OCI-LY7 (cell line): Measurements from ENCODE around the gene MAP7D1. TPM values are rescaled to one million over a fixed set of nuclear protein-coding genes. Genes with fewer than 3 reads are reported as not detected.

Experiments used
- BruUV-seq: library from RNA; stranded (reverse); fragments of 400-500 nt; replicated peaks from 2 replicates; lab custom pipeline; 2021; lab: Mats Ljungman, UMichigan
- CTCF ChIA-PET: fragments of 300-600 bp; sonication (Branson Sonifier 250); formaldehyde crosslinking; loops from one replicate; lab custom pipeline; 2022; ENCODE audit warnings: antibody characterized with exemption; ENCODE audit not compliant: unreplicated experiment; lab: Charles Lee
- POLR2A ChIA-PET: fragments of 300-600 bp; sonication (Branson Sonifier 250); formaldehyde crosslinking; loops from one replicate; lab custom pipeline; 2022; ENCODE audit warnings: antibody characterized with exemption; lab: Charles Lee
- DNase-seq: peaks from one replicate; pipeline ENCODE4 v3.0.0-alpha.2; 2015; ENCODE audit warnings: low spot score
- H2AFZ ChIP-seq: fragments of 200-600 bp; sonication (generic), shearing (Covaris generic); 2 replicates; pipeline ENCODE4 v1.6.1; 2014; ENCODE audit warnings: mild to moderate bottlenecking, antibody characterized with exemption, low read length, moderate library complexity
- H3K27ac ChIP-seq: fragments of 200-600 bp; sonication (generic); 2 replicates; pipeline ENCODE4 v1.5.1; 2014; ENCODE audit warnings: mixed run types, low read depth, mild to moderate bottlenecking, moderate library complexity, low read length, inconsistent platforms; ENCODE audit not compliant: poor library complexity, severe bottlenecking
- H3K36me3 ChIP-seq: fragments of 200-600 bp; sonication (generic); 2 replicates; pipeline ENCODE4 v1.6.1; 2014; ENCODE audit warnings: mild to moderate bottlenecking, antibody characterized with exemption, low read length, moderate library complexity, mixed read lengths; ENCODE audit not compliant: insufficient read depth
- H3K4me1 ChIP-seq: fragments of 200-600 bp; sonication (generic); 2 replicates; pipeline ENCODE4 v1.5.1; 2014; ENCODE audit warnings: mild to moderate bottlenecking, low read length; ENCODE audit not compliant: insufficient read depth, poor library complexity, severe bottlenecking
- H3K4me2 ChIP-seq: fragments of 200-600 bp; sonication (generic); 2 replicates; pipeline ENCODE4 v1.6.1; 2014; ENCODE audit warnings: mild to moderate bottlenecking, low read length
- H3K4me3 ChIP-seq: fragments of 200-600 bp; sonication (generic); 2 replicates; pipeline ENCODE4 v1.5.1; 2014; ENCODE audit warnings: mild to moderate bottlenecking, low read depth, low read length; ENCODE audit not compliant: poor library complexity, severe bottlenecking
- H3K79me2 ChIP-seq: fragments of 200-600 bp; sonication (generic); 2 replicates; pipeline ENCODE4 v1.6.1; 2016; ENCODE audit warnings: low read depth, mild to moderate bottlenecking, low read length, moderate library complexity, mixed read lengths; ENCODE audit not compliant: insufficient read depth
- H3K9me2 ChIP-seq: fragments of 200-600 bp; sonication (generic); 2 replicates; pipeline ENCODE4 v1.6.1; 2016; ENCODE audit warnings: mild to moderate bottlenecking, low read length, mixed read lengths; ENCODE audit not compliant: insufficient read depth
- H3K9me3 ChIP-seq: fragments of 200-600 bp; sonication (generic); 2 replicates; pipeline ENCODE4 v1.6.1; 2014; ENCODE audit warnings: mild to moderate bottlenecking, mixed run types, low read length, mixed read lengths
- H4K20me1 ChIP-seq: fragments of 200-600 bp; sonication (generic); 2 replicates; pipeline ENCODE4 v1.6.1; 2014; ENCODE audit warnings: mild to moderate bottlenecking, antibody characterized with exemption, low read length, moderate library complexity, mixed read lengths; ENCODE audit not compliant: insufficient read depth
- EZH2phosphoT487 ChIP-seq: fragments of 200-600 bp; sonication (generic); IDR thresholded peaks from 2 replicates; pipeline ENCODE4 v1.6.1; 2018; ENCODE audit warnings: low read depth, borderline replicate concordance, mild to moderate bottlenecking, mixed run types, antibody characterized with exemption, low read length, moderate library complexity, mixed read lengths
- intact Hi-C: fragments of 100-400 bp; cut with micrococcal nuclease; formaldehyde crosslinking; loops from one replicate; pipeline ENCODE4 v1.10.0; 2022; ENCODE audit not compliant: unreplicated experiment
- total RNA-seq, 2 experiments: library from RNA; depleted of rRNA in 1 of 2; stranded (reverse); fragments of >200 nt in 1 of 2; shearing (Covaris generic) in 1 of 2; gene quantifications; 2 replicates each; pipeline ENCODE4 v1.2.3, GENCODE V29; 2014 to 2022
- TF ChIP-seq, protein P1 (sequence below): fragments of 200-600 bp; sonication (generic); conservative IDR thresholded peaks from 2 replicates; pipeline ENCODE4 v1.5.1; 2014; ENCODE audit warnings: mild to moderate bottlenecking, antibody characterized with exemption, low read length, moderate library complexity, mixed read lengths

Gene MAP7D1
- total RNA-seq, 2 experiments from 2014 or later: 61.2 to 101 TPM

DNA sequence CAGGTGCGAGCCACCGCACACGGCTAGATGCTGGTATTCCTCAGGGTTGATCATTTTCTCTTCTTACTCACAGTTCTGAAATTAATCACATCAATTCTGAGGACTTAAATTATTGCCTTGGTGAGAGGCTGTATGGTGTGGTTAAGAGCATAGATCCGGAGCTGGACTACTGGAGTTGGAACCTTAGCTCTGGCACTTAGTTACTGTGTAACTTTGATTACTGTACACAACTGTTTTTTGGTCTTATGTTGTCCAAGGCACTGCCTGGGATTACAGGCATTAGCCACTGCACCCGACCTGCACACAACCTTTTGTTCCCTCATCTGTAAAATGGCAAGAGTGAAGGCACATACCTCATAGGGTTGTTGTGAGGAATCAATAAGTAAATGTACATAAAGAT is 42.7 kb downstream of the MAP7D1 start:
- no peak overlapping the region for H3K4me2 ChIP-seq
- H3K9me2 ChIP-seq: no peaks in the 10 kb centered on the region
- TF ChIP-seq EZH2phosphoT487: no peak
- TF ChIP-seq, protein P1, sequence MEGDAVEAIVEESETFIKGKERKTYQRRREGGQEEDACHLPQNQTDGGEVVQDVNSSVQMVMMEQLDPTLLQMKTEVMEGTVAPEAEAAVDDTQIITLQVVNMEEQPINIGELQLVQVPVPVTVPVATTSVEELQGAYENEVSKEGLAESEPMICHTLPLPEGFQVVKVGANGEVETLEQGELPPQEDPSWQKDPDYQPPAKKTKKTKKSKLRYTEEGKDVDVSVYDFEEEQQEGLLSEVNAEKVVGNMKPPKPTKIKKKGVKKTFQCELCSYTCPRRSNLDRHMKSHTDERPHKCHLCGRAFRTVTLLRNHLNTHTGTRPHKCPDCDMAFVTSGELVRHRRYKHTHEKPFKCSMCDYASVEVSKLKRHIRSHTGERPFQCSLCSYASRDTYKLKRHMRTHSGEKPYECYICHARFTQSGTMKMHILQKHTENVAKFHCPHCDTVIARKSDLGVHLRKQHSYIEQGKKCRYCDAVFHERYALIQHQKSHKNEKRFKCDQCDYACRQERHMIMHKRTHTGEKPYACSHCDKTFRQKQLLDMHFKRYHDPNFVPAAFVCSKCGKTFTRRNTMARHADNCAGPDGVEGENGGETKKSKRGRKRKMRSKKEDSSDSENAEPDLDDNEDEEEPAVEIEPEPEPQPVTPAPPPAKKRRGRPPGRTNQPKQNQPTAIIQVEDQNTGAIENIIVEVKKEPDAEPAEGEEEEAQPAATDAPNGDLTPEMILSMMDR: no peak
- H3K27ac ChIP-seq: no peak overlapping the region
- H3K4me1 ChIP-seq: peaks cover 12% of the 10 kb centered on the region
- no peaks in the 10 kb centered on the region for H3K9me3 ChIP-seq
- no peaks in the 10 kb centered on the region for H3K36me3 ChIP-seq
- no peaks in the 10 kb centered on the region for H4K20me1 ChIP-seq
- intact Hi-C loops: no loop called here
- BruUV-seq: no TSS peak
- no peak overlapping the region for H3K4me3 ChIP-seq
- ChIA-PET POLR2A (interaction anchor here (0.5 to 0.7 kb wide), 2 partner anchors 8 to 26 kb away, joined by 3 to 4 read pairs; no protein-coding TSS in a partner anchor), CTCF (no interaction called here)
- H2AFZ ChIP-seq: no peak overlapping the region
- no peaks in the 10 kb centered on the region for H3K79me2 ChIP-seq
- no peak for DNase-seq

- POLR2A ChIA-PET: interaction anchor here (0.6 to 1.0 kb wide), 2 partner anchors 7 to 235 kb away, joined by 3 read pairs; no protein-coding TSS in a partner anchor
- H3K79me2 ChIP-seq: no peaks in the 10 kb centered on the region
- no peaks in the 10 kb centered on the region for H3K9me2 ChIP-seq
- DNase-seq: no peak
- no peak overlapping the region for H2AFZ ChIP-seq
- intact Hi-C loops: no loop called here
- no peak overlapping the region for H3K27ac ChIP-seq
- H3K4me2 ChIP-seq: no peak overlapping the region
- no peaks in the 10 kb centered on the region for H3K9me3 ChIP-seq
- no TSS peak for BruUV-seq
- H3K4me3 ChIP-seq: no peak overlapping the region
- CTCF ChIA-PET: interaction anchor here (0.5 kb wide), 1 partner anchor 73 kb away, joined by 4 read pairs; no protein-coding TSS in a partner anchor
- no peak for TF ChIP-seq EZH2phosphoT487
- TF ChIP-seq, protein P1: no peak
- H4K20me1 ChIP-seq: no peaks in the 10 kb centered on the region
- H3K36me3 ChIP-seq: no peaks in the 10 kb centered on the region
- peaks cover 10% of the 10 kb centered on the region for H3K4me1 ChIP-seq
These were observed 44.2 kb downstream of the MAP7D1 start for GRCh38 chr1:36199934-36200741.

DNA sequence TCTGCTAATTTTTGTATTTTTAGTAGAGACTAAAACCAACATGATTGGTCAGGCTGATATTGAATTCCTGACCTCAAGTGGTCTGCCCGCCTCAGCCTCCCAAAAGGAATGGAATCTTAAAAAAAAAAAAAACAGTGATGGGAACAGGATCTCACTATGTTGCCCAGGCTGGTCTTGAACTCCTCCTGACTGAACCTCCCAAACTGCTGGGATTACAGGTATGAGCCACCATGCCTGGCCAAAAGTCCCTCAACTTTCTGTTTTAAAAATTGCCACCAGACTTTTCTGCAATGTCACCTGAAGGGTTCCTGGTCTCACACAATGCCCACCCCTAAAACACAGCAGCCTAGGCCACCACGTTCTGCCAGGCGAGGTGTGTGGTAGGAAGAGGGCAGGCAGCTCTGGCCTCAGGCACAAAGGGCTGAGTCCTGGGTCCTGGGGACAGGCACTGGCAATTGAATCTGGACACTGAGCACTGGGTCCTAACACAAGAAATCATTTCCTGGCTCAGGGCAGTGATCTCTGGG is 47.1 kb downstream of the MAP7D1 start:
- Histone ChIP-seq H3K79me2 (no peaks in the 10 kb centered on the region), H3K9me3 (no peaks in the 10 kb centered on the region), H3K4me3 (no peak overlapping the region), H3K27ac (no peak overlapping the region), H4K20me1 (no peaks in the 10 kb centered on the region), H2AFZ (no peak overlapping the region), H3K9me2 (no peaks in the 10 kb centered on the region), H3K4me1 (peaks cover 11% of the 10 kb centered on the region), H3K36me3 (no peaks in the 10 kb centered on the region), H3K4me2 (no peak overlapping the region)
- ChIA-PET POLR2A (no interaction called here), CTCF (no interaction called here)
- TF ChIP-seq, protein P1: no peak
- TF ChIP-seq EZH2phosphoT487: no peak
- BruUV-seq: no TSS peak
- DNase-seq: no peak
- intact Hi-C loops: no loop called here
